SK-N-SH treated with all-trans-retinoic acid at 6 μM for 48 hours (cell line): ENCODE results near the gene MFRP.

Source experiments
- ATAC-seq: fragments of 200-7000 bp; cut with Tn5 transposase; 3 replicates; pipeline ENCODE4 v1.9.1; 2020; ENCODE audit warnings: mild to moderate bottlenecking, moderate library complexity
- ARNTL ChIP-seq: fragments of 450-650 bp; formaldehyde crosslinking; IDR thresholded peaks from 2 replicates; pipeline ENCODE4 v1.5.0; 2020; ENCODE audit warnings: low read depth, mild to moderate bottlenecking, moderate library complexity, borderline replicate concordance
- BACH2 ChIP-seq: fragments of 250-450 bp; sonication (Bioruptor Pico); IDR thresholded peaks from 2 replicates; pipeline ENCODE4 v1.9.0; 2021; ENCODE audit warnings: mild to moderate bottlenecking, borderline replicate concordance
- CREB5 ChIP-seq: fragments of 250-450 bp; sonication (Bioruptor Pico); IDR thresholded peaks from 2 replicates; pipeline ENCODE4 v1.5.1; 2020; ENCODE audit warnings: low read depth, mild to moderate bottlenecking, moderate library complexity
- CSDC2 ChIP-seq: fragments of 250-450 bp; sonication (Bioruptor Pico); IDR thresholded peaks from 2 replicates; pipeline ENCODE4 v1.5.0; 2020; ENCODE audit warnings: mild to moderate bottlenecking, moderate library complexity
- CSRNP3 ChIP-seq: fragments of 250-450 bp; sonication (Bioruptor Pico); IDR thresholded peaks from 2 replicates; pipeline ENCODE4 v1.5.1; 2021; ENCODE audit warnings: mild to moderate bottlenecking, moderate library complexity
- ESRRG ChIP-seq: fragments of 250-450 bp; sonication (Bioruptor Pico); IDR thresholded peaks from 2 replicates; pipeline ENCODE4 v1.6.1; 2021; ENCODE audit warnings: mild to moderate bottlenecking
- GLIS3 ChIP-seq: fragments of 250-450 bp; sonication (Bioruptor Pico); IDR thresholded peaks from 2 replicates; pipeline ENCODE4 v1.5.0; 2020; ENCODE audit warnings: mild to moderate bottlenecking, moderate library complexity
- ISL1 ChIP-seq: fragments of 250-450 bp; sonication (Bioruptor Pico); IDR thresholded peaks from 2 replicates; pipeline ENCODE4 v2.1.2; 2022; ENCODE audit warnings: mild to moderate bottlenecking, moderate library complexity
- POU6F1 ChIP-seq: fragments of 250-450 bp; sonication (Bioruptor Pico); IDR thresholded peaks from 2 replicates; pipeline ENCODE4 v1.8.0; 2021; ENCODE audit warnings: low read depth, mild to moderate bottlenecking, moderate library complexity, borderline replicate concordance
- PPARA ChIP-seq: fragments of 250-450 bp; sonication (Bioruptor Pico); IDR thresholded peaks from 2 replicates; pipeline ENCODE4 v1.5.0; 2020; ENCODE audit warnings: mild to moderate bottlenecking, borderline replicate concordance
- RARB ChIP-seq: fragments of 250-450 bp; sonication (Bioruptor Pico); IDR thresholded peaks from 2 replicates; pipeline ENCODE4 v1.8.0; 2021; ENCODE audit warnings: mild to moderate bottlenecking, moderate library complexity
- SNAI2 ChIP-seq: fragments of 250-450 bp; sonication (Bioruptor Pico); IDR thresholded peaks from 2 replicates; pipeline ENCODE4 v1.5.0; 2020; ENCODE audit warnings: mild to moderate bottlenecking, moderate library complexity
- TCF4 ChIP-seq: fragments of 250-450 bp; sonication (Bioruptor Pico); IDR thresholded peaks from 2 replicates; pipeline ENCODE4 v1.8.0; 2021; ENCODE audit warnings: mild to moderate bottlenecking, moderate library complexity, borderline replicate concordance
- ZC3H10 ChIP-seq: fragments of 250-450 bp; sonication (Bioruptor Pico); IDR thresholded peaks from 2 replicates; pipeline ENCODE4 v1.5.1; 2021; ENCODE audit warnings: mild to moderate bottlenecking, moderate library complexity
- ZFP3 ChIP-seq: fragments of 250-450 bp; sonication (Bioruptor Pico); IDR thresholded peaks from 2 replicates; pipeline ENCODE4 v1.5.0; 2020; ENCODE audit warnings: mild to moderate bottlenecking, moderate library complexity
- ZFP30 ChIP-seq: fragments of 450-650 bp; formaldehyde crosslinking; IDR thresholded peaks from 2 replicates; pipeline ENCODE4 v1.5.0; 2022; ENCODE audit warnings: mild to moderate bottlenecking, moderate library complexity
- ZNF565 ChIP-seq: fragments of 450-650 bp; formaldehyde crosslinking; conservative IDR thresholded peaks from 2 replicates; pipeline ENCODE4 v1.5.0; 2020; ENCODE audit warnings: low read depth, mild to moderate bottlenecking, moderate library complexity
- ZNF70 ChIP-seq: fragments of 450-650 bp; formaldehyde crosslinking; IDR thresholded peaks from 2 replicates; pipeline ENCODE4 v1.5.0; 2020; ENCODE audit warnings: mild to moderate bottlenecking, moderate library complexity
- ZNF8 ChIP-seq: fragments of 450-650 bp; formaldehyde crosslinking; IDR thresholded peaks from 2 replicates; pipeline ENCODE4 v1.5.0; 2020; ENCODE audit warnings: mild to moderate bottlenecking, moderate library complexity
- TF ChIP-seq, protein P1 (sequence below): fragments of 250-450 bp; sonication (Bioruptor Pico); IDR thresholded peaks from 2 replicates; pipeline ENCODE4 v1.8.0; 2020; ENCODE audit warnings: mild to moderate bottlenecking, moderate library complexity, borderline replicate concordance
- TF ChIP-seq, protein P2 (sequence below): fragments of 250-450 bp; sonication (Bioruptor Pico); IDR thresholded peaks from 2 replicates; pipeline ENCODE4 v1.5.0; 2020; ENCODE audit warnings: mild to moderate bottlenecking, moderate library complexity

MFRP gene

GRCh38 chr11:119381181-119381988 lies 34.9 kb upstream of the MFRP start, which contains the start of gene USP2:
USP2 (minus strand) TSS chr11:119381690; CDS start chr11:119373480, 8,210 bp downstream.
- TF ChIP-seq GLIS3 (CRISPR knock-in tag): no peak
- no peak for TF ChIP-seq POU6F1 (CRISPR knock-in tag)
- no peak for TF ChIP-seq ZNF8
- no peak for TF ChIP-seq SNAI2 (CRISPR knock-in tag)
- TF ChIP-seq, protein P1, sequence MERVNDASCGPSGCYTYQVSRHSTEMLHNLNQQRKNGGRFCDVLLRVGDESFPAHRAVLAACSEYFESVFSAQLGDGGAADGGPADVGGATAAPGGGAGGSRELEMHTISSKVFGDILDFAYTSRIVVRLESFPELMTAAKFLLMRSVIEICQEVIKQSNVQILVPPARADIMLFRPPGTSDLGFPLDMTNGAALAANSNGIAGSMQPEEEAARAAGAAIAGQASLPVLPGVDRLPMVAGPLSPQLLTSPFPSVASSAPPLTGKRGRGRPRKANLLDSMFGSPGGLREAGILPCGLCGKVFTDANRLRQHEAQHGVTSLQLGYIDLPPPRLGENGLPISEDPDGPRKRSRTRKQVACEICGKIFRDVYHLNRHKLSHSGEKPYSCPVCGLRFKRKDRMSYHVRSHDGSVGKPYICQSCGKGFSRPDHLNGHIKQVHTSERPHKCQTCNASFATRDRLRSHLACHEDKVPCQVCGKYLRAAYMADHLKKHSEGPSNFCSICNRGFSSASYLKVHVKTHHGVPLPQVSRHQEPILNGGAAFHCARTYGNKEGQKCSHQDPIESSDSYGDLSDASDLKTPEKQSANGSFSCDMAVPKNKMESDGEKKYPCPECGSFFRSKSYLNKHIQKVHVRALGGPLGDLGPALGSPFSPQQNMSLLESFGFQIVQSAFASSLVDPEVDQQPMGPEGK (CRISPR knock-in tag): no peak
- no peak for TF ChIP-seq ZNF70 (CRISPR knock-in tag)
- TF ChIP-seq PPARA (CRISPR knock-in tag): no peak
- TF ChIP-seq ESRRG (CRISPR knock-in tag): no peak
- no peak for TF ChIP-seq CREB5 (CRISPR knock-in tag)
- no peak for TF ChIP-seq RARB (CRISPR knock-in tag)
- no peak for TF ChIP-seq ZNF565 (CRISPR knock-in tag)
- no peak for TF ChIP-seq TCF4 (CRISPR knock-in tag)
- TF ChIP-seq ARNTL (CRISPR knock-in tag): no peak
- TF ChIP-seq ZFP3: no peak
- TF ChIP-seq, protein P2, sequence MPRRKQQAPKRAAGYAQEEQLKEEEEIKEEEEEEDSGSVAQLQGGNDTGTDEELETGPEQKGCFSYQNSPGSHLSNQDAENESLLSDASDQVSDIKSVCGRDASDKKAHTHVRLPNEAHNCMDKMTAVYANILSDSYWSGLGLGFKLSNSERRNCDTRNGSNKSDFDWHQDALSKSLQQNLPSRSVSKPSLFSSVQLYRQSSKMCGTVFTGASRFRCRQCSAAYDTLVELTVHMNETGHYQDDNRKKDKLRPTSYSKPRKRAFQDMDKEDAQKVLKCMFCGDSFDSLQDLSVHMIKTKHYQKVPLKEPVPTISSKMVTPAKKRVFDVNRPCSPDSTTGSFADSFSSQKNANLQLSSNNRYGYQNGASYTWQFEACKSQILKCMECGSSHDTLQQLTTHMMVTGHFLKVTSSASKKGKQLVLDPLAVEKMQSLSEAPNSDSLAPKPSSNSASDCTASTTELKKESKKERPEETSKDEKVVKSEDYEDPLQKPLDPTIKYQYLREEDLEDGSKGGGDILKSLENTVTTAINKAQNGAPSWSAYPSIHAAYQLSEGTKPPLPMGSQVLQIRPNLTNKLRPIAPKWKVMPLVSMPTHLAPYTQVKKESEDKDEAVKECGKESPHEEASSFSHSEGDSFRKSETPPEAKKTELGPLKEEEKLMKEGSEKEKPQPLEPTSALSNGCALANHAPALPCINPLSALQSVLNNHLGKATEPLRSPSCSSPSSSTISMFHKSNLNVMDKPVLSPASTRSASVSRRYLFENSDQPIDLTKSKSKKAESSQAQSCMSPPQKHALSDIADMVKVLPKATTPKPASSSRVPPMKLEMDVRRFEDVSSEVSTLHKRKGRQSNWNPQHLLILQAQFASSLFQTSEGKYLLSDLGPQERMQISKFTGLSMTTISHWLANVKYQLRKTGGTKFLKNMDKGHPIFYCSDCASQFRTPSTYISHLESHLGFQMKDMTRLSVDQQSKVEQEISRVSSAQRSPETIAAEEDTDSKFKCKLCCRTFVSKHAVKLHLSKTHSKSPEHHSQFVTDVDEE (CRISPR knock-in tag): no peak
- no peak for TF ChIP-seq CSRNP3
- TF ChIP-seq ISL1: no peak
- no peak for TF ChIP-seq ZFP30 (CRISPR knock-in tag)
- TF ChIP-seq BACH2 (CRISPR knock-in tag): no peak
- ATAC-seq: peak; percentile 90

DNA sequence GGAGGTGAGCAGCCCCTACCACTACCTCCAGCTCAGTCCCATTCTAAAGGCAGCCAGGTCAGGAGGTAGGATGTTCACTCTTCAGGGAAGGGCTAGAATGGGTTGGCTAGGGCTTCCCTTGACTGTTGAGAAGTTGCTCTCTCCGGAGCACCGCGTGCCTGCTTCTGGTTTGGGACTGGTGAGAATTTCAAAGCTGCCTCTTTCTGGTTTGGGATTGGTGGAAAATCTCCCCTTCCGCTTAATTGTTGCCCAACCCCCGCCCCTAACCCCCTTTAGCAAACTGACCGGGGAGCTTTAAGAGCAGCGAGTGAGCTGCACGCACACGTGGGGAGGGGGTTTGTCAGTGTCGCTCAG lies 34.3 kb upstream of the MFRP start:
- ATAC-seq: no peak
- TF ChIP-seq, protein P1 (CRISPR knock-in tag): no peak
- TF ChIP-seq ZNF565 (CRISPR knock-in tag) (no peak), POU6F1 (CRISPR knock-in tag) (no peak), CSRNP3 (no peak), CSDC2 (CRISPR knock-in tag) (no peak), SNAI2 (CRISPR knock-in tag) (no peak), ZFP30 (CRISPR knock-in tag) (no peak), RARB (CRISPR knock-in tag) (no peak), PPARA (CRISPR knock-in tag) (no peak), CREB5 (CRISPR knock-in tag) (no peak), ZNF8 (no peak), ZC3H10 (no peak), ZNF70 (CRISPR knock-in tag) (no peak)
